HG03108 (cell line): Measurements from ENCODE around the gene GDF7.

Experiments
- ATAC-seq: cut with Tn5 transposase; IDR thresholded peaks from one replicate; pipeline ENCODE4 v1.9.1; 2021; ENCODE audit warnings: moderate library complexity; ENCODE audit not compliant: unreplicated experiment

Gene GDF7

DNA sequence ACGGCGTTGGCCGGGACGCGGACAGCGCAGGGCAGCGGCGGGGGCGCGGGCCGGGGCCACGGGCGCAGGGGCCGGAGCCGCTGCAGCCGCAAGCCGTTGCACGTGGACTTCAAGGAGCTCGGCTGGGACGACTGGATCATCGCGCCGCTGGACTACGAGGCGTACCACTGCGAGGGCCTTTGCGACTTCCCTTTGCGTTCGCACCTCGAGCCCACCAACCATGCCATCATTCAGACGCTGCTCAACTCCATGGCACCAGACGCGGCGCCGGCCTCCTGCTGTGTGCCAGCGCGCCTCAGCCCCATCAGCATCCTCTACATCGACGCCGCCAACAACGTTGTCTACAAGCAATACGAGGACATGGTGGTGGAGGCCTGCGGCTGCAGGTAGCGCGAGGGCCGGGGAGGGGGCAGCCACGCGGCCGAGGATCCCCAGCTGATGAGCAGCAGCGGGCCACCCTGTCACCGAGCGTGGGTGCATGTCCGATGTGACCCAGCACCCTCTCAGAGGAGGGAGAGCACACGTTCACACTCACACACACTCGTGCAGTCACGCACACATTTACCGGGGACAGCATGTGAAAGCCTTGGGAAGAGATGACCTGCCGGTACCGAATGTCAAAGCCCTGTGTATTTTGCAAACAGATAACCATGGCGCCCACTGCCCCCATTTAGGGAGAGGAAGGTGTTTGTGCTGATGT is 4.2 kb downstream of the GDF7 start:
- ATAC-seq: no peak

GRCh38 chr2:20671736-20672080 is 4.8 kb downstream of the GDF7 start:
- no peak for ATAC-seq

GRCh38 chr2:20672201-20672951 is 5.4 kb downstream of the GDF7 start:
- ATAC-seq: no peak

- no peak for ATAC-seq
These were observed 6.9 kb downstream of the GDF7 start for GRCh38 chr2:20673686-20674308.

DNA sequence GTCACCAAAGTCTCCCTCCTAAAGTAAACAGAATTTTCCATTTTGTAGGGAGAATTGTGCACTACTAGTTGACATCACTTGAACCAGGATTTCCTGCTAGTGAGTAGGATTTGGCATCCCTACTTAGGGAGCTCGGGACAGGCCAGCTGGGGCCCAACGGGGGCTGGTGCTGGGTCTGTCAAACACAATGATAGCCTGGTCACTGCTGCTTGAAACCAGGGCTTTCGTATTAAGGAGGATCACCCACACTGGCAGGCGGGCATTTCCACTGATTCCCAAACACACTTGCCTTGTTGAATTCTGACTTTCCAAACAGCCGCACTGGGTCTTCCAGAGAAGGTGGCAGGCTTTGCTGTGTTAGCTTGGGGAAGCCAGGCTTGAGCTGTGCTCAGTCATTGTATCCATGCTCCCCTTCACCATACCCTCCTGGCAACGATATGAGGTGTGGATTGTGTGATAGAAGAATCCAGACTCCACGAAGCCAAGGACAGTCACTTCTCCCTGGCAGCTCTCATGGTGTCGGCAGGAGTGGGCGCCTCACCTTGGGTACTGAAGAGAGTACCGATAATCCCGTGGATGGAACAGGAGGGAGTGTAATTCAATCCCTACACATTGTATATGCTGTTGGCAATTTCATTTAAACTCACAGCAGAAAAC is 7.5 kb downstream of the GDF7 start:
- ATAC-seq: no peak

DNA sequence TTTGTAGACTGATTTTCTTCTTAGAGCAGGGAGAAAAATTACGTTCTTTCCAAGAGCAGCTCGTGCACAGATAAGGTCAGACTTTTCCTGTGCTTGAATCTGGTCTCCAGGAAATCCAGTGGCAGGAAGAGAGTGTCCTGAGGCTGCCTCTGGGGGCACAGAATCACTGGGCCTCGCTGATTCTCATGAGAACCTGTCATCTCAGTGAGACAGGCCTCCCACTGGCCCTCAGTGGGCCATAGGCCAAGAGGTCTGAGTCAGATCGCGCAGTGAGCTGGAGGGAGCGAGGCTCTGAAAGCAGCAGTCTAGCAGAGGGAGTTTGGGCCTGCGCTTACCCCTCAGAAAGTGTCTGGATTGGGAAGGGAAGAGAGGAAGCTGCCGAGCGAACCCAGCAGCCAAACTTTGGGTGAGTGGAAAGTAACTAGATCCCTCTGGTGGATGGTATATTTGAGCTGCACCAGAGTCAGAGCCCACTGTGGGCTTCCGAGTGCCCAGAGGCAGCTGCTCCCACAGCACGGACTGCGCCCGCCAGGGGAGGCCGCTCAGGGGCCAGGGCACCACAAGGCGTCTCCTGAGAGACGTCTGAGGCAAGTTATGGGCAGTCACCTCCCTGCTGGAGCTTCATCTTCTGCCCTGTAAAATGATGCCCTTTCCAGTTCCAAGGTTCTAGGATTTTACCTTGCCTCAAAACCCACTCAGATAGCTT is 8.2 kb downstream of the GDF7 start:
- ATAC-seq: no peak

DNA sequence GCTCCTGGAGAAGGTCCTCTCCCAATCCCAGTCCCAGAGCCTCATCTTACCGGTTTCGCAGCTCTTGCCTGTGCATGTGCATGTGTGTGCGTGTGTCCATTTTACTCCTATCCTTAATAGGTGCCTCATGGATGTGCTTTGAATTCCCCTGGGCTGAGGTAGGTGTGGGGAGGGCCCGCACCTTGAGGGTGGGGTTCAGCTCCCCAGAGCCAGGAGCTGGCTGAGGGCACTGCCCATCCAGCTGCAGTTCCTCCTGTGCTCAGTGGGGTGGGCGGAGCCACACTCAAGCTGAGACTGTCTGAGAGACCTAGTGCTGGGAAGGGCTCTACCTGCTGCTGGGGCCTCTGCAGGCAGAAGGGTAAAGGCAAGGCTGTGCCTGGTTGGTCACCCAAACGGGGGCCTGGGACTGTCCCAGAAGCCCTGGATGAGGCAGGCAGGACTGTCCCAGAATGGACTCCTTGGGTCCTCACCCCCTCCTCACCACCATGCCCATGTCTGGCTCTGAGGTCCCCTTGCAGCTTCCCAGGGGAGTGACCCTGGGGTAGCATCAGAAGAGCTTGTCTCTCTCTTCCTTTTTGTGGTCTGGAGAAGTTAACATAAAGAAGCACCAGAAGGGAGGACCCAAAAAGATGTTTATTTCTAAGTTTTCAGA is 8.9 kb downstream of the GDF7 start:
- ATAC-seq: peak; percentile 42

GRCh38 chr2:20676353-20677215 is 9.6 kb downstream of the GDF7 start:
- ATAC-seq: peak; percentile 72

DNA sequence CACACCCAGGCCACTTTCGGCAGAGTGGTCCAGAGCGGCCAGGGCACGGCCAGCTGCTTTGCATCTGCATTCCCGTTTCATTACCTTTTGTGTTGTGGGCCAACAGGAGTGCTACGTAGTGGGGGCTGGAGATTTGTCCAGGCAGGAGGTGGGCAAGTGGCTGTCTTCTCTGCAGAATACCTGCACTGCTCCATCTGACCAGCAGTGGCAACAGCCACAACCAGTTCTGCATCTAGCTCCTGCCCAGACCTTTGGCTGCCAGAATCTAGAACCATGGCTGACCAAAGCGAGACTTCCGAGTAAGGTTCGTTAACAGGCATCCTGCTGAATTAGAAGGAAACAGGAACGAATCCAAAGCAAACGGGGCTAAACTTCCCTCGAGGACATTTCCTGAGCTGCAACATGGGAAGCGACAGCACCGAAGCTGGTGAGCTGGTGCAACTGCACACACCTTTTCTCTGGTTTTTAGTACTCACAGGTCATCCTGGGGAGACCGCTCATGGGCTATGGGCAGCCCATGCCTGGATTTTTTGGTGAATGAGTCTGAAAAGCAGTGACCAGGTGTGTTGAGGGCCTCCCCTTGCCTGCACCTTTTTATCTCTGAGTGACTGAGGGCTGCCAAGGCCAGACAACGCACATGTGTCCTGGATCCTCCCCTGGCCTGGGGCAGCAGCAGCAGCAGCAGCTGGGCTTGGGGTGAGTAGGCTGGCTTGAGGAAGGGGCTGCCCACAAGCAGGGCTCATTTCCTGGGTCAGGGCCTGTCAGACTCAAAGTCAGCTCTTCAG is 10.5 kb downstream of the GDF7 start:
- ATAC-seq: peak; percentile 27

- no peak for ATAC-seq
These were observed 11.1 kb downstream of the GDF7 start for GRCh38 chr2:20678086-20678395.

DNA sequence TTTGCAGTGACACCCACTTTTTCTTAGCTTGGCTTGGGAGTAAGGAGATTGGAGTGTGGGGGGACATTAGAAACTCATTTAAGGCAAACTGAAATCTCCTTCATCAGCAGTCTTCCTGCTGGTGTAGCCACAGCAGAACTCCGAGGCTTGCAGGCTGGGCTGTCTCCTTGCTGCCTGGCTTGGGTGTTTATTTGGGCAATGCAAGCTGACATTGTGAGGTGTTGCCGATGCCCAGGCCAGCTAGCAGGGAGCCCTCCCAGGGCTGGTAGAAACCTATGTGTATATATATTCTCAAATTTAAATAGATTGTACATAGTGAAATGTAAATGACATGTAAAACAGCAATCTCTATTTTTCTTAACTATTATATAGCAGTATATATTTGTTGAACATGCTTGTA is 11.8 kb downstream of the GDF7 start:
- ATAC-seq: no peak

- ATAC-seq: no peak
These were observed 13.9 kb downstream of the GDF7 start for GRCh38 chr2:20680744-20681375.

DNA sequence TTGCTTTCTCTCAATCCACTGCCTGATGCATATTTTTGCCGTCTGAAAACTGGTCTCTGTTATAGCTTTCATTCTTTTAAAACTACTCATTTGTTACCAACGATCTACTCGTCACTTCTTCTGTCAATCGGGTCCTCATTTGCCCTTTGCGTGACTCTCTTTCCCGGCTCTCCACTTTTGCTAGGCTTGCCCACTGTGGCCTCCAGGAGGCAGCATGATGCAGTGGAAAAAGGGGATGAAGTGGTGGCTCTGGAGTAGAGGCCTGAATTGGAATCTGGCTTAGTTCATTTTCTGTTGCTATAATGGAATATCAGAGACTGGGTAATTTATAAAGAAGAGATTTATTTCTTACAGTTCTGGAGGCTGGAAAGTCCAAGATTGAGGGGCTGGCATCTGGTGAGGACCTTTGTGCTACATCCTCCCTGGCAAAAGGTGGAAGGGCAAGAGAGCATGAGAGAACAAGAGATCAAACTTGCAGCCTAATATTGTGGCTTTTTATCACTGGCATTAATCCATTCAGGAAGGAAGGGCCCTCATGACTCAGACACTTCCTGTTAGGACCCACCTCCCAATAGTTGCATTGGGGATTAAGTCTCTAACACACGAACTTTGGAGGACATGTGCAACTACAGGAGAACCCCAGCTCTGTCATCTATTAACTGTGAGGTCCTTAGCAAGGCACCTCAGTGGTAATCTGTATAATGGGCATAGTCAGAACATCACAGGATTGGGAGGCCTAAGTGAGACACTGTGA is 15.4 kb downstream of the GDF7 start:
- ATAC-seq: no peak

GRCh38 chr2:20684581-20685063 is 17.7 kb downstream of the GDF7 start:
- no peak for ATAC-seq

GRCh38 chr2:20687260-20687832 is 20.4 kb downstream of the GDF7 start:
- no peak for ATAC-seq

GRCh38 chr2:20689428-20690264 is 22.7 kb downstream of the GDF7 start:
- no peak for ATAC-seq
